Panc1 (cell line): ENCODE results near the gene FGF14. TPM values are rescaled to one million over a fixed set of nuclear protein-coding genes. Genes with fewer than 3 reads are reported as not detected.

Experiments
- ATAC-seq: fragments of 200-7000 bp; cut with Tn5 transposase; 2 replicates; pipeline ENCODE4 v1.9.1; 2020; ENCODE audit warnings: mild to moderate bottlenecking, moderate library complexity
- BruUV-seq: library from RNA; stranded (reverse); fragments of 400-500 nt; replicated peaks from 2 replicates; lab custom pipeline; 2021; lab: Mats Ljungman, UMichigan
- CTCF ChIA-PET: fragments of 300-600 bp; sonication (Branson Sonifier 250); formaldehyde crosslinking; loops from one replicate; lab custom pipeline; 2022; ENCODE audit warnings: antibody characterized with exemption; lab: Charles Lee
- POLR2A ChIA-PET: fragments of 300-600 bp; sonication (Branson Sonifier 250); formaldehyde crosslinking; loops from one replicate; lab custom pipeline; 2022; ENCODE audit warnings: antibody characterized with exemption; lab: Charles Lee
- DNase-seq: peaks from one replicate; pipeline ENCODE4 v3.0.0-alpha.2; 2010; ENCODE audit warnings: low read depth, low spot score
- H3K27ac ChIP-seq: 2 replicates; pipeline ENCODE4 v1.5.1; 2011; ENCODE audit warnings: mild to moderate bottlenecking, low read length, inconsistent platforms
- H3K27me3 ChIP-seq: fragments of 200-500 bp; sonication (Bioruptor generic); 2 replicates; pipeline ENCODE4 v1.6.0; 2014; ENCODE audit warnings: low read length, inconsistent platforms; ENCODE audit not compliant: control insufficient read depth, insufficient read depth
- H3K36me3 ChIP-seq: fragments of 200-500 bp; sonication (Bioruptor generic); 2 replicates; pipeline ENCODE4 v1.5.1; 2014; ENCODE audit warnings: inconsistent platforms, mild to moderate bottlenecking, low read length, moderate library complexity; ENCODE audit not compliant: control insufficient read depth, insufficient read depth
- H3K4me1 ChIP-seq: 2 replicates; pipeline ENCODE4 v1.5.1; 2011; ENCODE audit warnings: inconsistent platforms, mild to moderate bottlenecking, low read length, moderate library complexity; ENCODE audit not compliant: control insufficient read depth, insufficient read depth
- H3K4me3 ChIP-seq, 2 experiments: 2 replicates each; pipeline ENCODE4 v1.5.1; 2011 to 2012; ENCODE audit warnings: low read depth in 2 of 2, low read length in 2 of 2, mild to moderate bottlenecking in 2 of 2, inconsistent platforms in 1 of 2, moderate library complexity in 1 of 2
- H3K9me3 ChIP-seq: fragments of 200-500 bp; sonication (Bioruptor generic); 2 replicates; pipeline ENCODE4 v1.5.1; 2014; ENCODE audit warnings: low read depth, mild to moderate bottlenecking, inconsistent platforms, low read length, moderate library complexity; ENCODE audit not compliant: control insufficient read depth, insufficient read depth
- CTCF ChIP-seq: fragments of 450-650 bp; IDR thresholded peaks from 2 replicates; pipeline ENCODE4 v1.5.1; 2017; ENCODE audit warnings: mild to moderate bottlenecking
- POLR2AphosphoS5 ChIP-seq: IDR thresholded peaks from 2 replicates; pipeline ENCODE4 v1.6.1; 2012; ENCODE audit warnings: mild to moderate bottlenecking, low read depth, low read length, moderate library complexity
- REST ChIP-seq, 2 experiments: IDR thresholded peaks; 2 replicates each; pipeline ENCODE4 v1.6.1; 2011 to 2012; ENCODE audit warnings: low read depth in 2 of 2, control low read depth in 1 of 2, low read length in 1 of 2, mild to moderate bottlenecking in 1 of 2, moderate library complexity in 1 of 2; ENCODE audit not compliant: insufficient read depth in 1 of 2
- SIN3A ChIP-seq: IDR thresholded peaks from 2 replicates; pipeline ENCODE4 v1.6.1; 2012; ENCODE audit warnings: low read depth, mild to moderate bottlenecking, low read length, moderate library complexity, borderline replicate concordance; ENCODE audit not compliant: insufficient read depth
- TCF7L2 ChIP-seq: IDR thresholded peaks from 2 replicates; pipeline ENCODE4 v1.6.1; 2011; ENCODE audit warnings: mild to moderate bottlenecking, low read depth, low read length, inconsistent platforms
- in situ Hi-C: cut with HindIII; loops from 2 replicates; pipeline ENCODE4 v1.10.0; 2016; ENCODE audit warnings: low sequenced_read_pairs, low pct_unique_long_range_greater_than_20kb
- intact Hi-C: fragments of 100-400 bp; cut with micrococcal nuclease; formaldehyde crosslinking; loops from one replicate; pipeline ENCODE4 v1.10.0; 2022; ENCODE audit not compliant: unreplicated experiment
- total RNA-seq: library from RNA; stranded (reverse); gene quantifications from one replicate; pipeline ENCODE4 v1.2.1, GENCODE V29; 2021; ENCODE audit not compliant: unreplicated experiment

FGF14 gene
- total RNA-seq, 1 experiment from 2014 or later = 0.03 TPM

- H3K4me1 ChIP-seq = no peaks in the 10 kb centered on the region
- no peak overlapping the region for H3K27ac ChIP-seq
- BruUV-seq = no TSS peak
- DNase-seq (no peak), ATAC-seq (no peak)
- in situ Hi-C loops (no loop called here), intact Hi-C loops (no loop called here)
- ChIA-PET POLR2A (no interaction called here), CTCF (no interaction called here)
- TF ChIP-seq TCF7L2 (no peak), REST (IDR thresholded peaks at IDR 0.05; ENCODE audit: insufficient read depth in 1 of 2, low read depth in 2 of 2, low read length in 1 of 2) (no peak), POLR2AphosphoS5 (no peak), SIN3A (no peak), CTCF (no peak)
- no peaks in the 10 kb centered on the region for H3K9me3 ChIP-seq
- no peak overlapping the region for H3K4me3 ChIP-seq
- no peaks in the 10 kb centered on the region for H3K36me3 ChIP-seq
- H3K27me3 ChIP-seq = no peaks in the 10 kb centered on the region; the same call in 1 of the 2 replicates
Measured at GRCh38 chr13:101828119-101828518, 573.7 kb downstream of the FGF14 start.

- in situ Hi-C loops = no loop called here
- CTCF ChIA-PET = no interaction called here
- intact Hi-C loops = no loop called here
Measured at GRCh38 chr13:101817898-101818297, 584.0 kb downstream of the FGF14 start.

More at GRCh38 chr13:101817898-101818297, 584.0 kb downstream of the FGF14 start:
- no peak for DNase-seq
- Histone ChIP-seq H3K9me3 (no peaks in the 10 kb centered on the region), H3K27ac (no peak overlapping the region), H3K27me3 (no peaks in the 10 kb centered on the region), H3K4me3 (no peak overlapping the region), H3K4me1 (no peaks in the 10 kb centered on the region), H3K36me3 (no peaks in the 10 kb centered on the region)
- ATAC-seq = no peak
- TF ChIP-seq SIN3A (no peak), REST (IDR thresholded peaks at IDR 0.05; ENCODE audit: insufficient read depth in 1 of 2, low read depth in 2 of 2, low read length in 1 of 2) (no peak), POLR2AphosphoS5 (no peak), CTCF (no peak), TCF7L2 (no peak)
- POLR2A ChIA-PET = no interaction called here
- BruUV-seq = no TSS peak
